Measurements from ENCODE around the gene TFAM.

The TFAM gene

GRCh38 chr10:58436071-58436470 lies 50.9 kb downstream of the TFAM start:
- peak; percentile 4 for DNase-seq

- DNase-seq, result no peak
Observed at GRCh38 chr10:58438340-58438871, 53.2 kb downstream of the TFAM start.

- no peak for DNase-seq
Observed at GRCh38 chr10:58438986-58439385, 53.8 kb downstream of the TFAM start.

GRCh38 chr10:58439632-58440364 lies 54.6 kb downstream of the TFAM start:
- DNase-seq, result no peak

- no peak for DNase-seq
Observed at GRCh38 chr10:58440484-58440883, 55.3 kb downstream of the TFAM start.

GRCh38 chr10:58444321-58444720 lies 59.1 kb downstream of the TFAM start:
- DNase-seq, result no peak

GRCh38 chr10:58444876-58445275 lies 59.7 kb downstream of the TFAM start:
- DNase-seq, result no peak

GRCh38 chr10:58448121-58448935 lies 63.1 kb downstream of the TFAM start:
- no peak for DNase-seq

All from NCI-H748 treated with DMSO at 0.1 percent for 48 hours (cell line).